ENCODE measurements around the gene FBXW5. TPM values are rescaled to one million over a fixed set of nuclear protein-coding genes. Genes with fewer than 3 reads are reported as not detected.

Gene FBXW5
- total RNA-seq, 1 experiment from 2014 or later, result 152 TPM

DNA sequence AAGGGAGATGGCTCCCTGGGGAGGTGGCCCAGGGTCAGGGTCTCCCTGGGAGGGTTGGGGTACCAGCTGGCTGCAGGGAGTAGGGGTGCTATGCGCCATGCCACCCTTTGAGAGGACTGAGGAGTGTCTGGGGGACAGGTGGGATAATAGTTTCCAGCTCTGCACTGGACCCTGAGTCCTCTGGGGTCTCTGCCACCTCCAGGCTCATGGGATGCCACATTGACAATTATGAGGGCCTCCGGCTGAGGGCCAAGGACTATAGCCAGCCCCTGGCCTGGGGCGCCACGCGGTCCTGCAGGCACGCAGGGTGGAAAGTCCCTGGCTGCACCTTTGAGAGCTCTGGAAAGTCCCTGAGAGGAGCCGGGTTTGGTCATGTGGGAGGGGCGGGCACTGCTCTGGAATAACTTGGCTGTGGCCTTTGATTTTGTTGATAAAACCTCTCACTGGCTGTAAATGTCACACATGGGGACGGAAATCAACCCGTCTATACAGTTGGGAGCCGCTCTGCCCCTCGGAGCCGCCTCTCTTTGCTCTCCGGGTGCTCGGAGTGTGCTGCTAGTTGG, 42.2 kb downstream of the FBXW5 start:
- DNase-seq (ENCODE audit: low read depth), result peak; percentile 93
- in situ Hi-C loops (cut with HindIII; ENCODE audit: low pct_unique_long_range_greater_than_20kb, low sequenced_read_pairs), result no loop called here

DNA sequence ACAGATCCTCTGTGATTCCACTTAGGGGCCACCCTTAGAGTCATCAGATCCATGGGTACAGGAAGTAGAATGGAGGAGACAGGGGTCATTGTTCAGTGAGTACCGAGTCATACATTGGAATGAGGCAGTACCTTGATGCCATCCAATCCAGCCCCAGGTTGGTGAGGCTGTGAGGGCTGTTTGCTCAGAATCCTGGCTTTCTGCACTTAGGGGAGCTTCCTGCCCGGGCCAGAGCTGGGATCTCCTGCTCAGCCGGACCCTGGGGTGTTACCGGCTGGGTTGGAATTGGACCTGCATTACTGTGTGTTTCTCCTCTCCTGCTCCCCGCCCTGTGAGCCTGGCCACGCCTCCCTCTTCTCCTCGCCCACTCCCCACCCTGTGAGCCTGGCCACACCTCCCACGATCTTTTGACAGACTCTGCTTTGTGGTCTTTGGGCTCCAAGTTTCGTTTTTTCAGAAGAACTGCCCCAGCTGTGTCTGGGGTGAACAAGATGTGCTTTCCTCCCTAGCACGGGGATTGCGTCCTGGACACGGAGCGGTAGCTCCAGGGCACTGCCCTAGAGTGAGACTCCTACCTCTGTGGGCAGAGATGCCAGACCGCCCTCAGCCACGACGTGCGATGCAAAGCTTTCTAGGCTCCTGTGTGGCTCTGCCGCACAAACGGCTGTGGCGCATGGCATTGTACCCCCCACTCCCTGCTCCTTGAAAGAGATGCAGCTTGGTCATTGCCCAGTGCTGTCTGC, 42.9 kb downstream of the FBXW5 start:
- peak; percentile 91 for DNase-seq (ENCODE audit: low read depth)
- in situ Hi-C loops (cut with HindIII; ENCODE audit: low pct_unique_long_range_greater_than_20kb, low sequenced_read_pairs), result no loop called here

DNA sequence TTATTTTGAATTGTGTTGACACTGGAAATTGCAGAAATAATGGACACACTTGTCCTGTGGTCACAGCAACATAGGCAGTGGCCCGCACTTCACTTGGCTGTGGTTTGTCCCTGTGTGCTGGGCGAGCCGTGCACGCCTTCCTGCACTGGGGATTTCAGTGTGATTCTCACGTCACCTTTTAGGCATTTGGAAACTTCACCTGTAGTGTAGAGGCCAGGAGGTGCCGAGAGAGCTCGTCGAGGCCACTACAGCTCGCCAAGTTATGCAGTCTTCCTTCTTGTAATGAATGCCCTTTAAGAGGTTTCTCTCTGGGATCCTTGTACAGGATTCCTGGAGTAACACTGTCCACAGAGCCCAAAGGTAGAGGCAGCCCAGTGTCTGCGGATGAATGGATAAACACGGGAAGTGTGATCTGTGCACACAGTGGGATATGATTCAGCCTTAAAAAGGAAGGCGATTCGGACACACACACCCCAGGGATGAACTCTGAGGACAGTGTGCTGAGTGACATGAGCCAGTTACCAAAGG, 43.5 kb downstream of the FBXW5 start:
- DNase-seq (ENCODE audit: low read depth), result peak; percentile 80
- in situ Hi-C loops (cut with HindIII; ENCODE audit: low pct_unique_long_range_greater_than_20kb, low sequenced_read_pairs), result no loop called here

DNA sequence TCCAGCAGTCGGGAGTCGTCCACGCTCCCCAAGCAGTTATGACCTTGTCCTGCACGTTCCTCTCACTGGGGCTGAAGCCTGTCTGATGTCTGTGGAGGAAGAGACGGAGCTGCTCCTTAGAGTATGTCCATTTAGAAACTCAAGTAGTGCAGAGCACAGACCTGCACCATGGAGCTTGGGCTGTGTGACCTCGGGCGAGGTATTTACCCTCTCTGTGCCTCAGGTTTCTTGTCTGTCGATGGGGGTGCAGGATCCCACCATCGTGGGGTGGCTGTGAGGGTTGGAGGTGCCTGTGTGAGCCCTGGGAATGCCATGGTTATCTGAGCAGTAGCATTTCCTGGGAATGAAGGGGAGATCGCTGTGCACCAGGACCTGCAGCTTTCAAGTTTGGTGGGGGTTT, 44.0 kb downstream of the FBXW5 start:
- in situ Hi-C loops (cut with HindIII; ENCODE audit: low pct_unique_long_range_greater_than_20kb, low sequenced_read_pairs), result no loop called here
- no peak for DNase-seq (ENCODE audit: low read depth)

DNA sequence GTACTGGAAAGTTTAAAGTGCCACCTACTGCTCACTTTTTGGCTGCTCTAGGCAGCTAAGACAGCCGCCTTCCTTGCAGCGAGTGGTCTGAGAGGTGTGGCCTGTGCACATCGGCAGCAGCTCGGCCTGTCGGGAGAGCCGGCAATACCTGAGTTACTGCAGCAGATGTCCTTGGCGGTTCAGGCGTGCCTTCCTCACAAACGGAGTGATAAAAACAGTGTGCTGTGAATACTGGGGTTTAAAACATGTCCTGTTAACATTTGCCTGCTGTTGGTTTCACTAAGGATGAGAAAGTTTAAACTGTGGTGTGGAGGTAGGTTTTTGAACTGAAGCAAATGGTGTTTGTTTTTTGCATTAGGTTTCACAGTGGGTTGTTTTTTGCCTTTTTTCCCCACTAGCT, 45.3 kb downstream of the FBXW5 start:
- in situ Hi-C loops (cut with HindIII; ENCODE audit: low pct_unique_long_range_greater_than_20kb, low sequenced_read_pairs), result no loop called here
- DNase-seq (ENCODE audit: low read depth), result no peak

DNA sequence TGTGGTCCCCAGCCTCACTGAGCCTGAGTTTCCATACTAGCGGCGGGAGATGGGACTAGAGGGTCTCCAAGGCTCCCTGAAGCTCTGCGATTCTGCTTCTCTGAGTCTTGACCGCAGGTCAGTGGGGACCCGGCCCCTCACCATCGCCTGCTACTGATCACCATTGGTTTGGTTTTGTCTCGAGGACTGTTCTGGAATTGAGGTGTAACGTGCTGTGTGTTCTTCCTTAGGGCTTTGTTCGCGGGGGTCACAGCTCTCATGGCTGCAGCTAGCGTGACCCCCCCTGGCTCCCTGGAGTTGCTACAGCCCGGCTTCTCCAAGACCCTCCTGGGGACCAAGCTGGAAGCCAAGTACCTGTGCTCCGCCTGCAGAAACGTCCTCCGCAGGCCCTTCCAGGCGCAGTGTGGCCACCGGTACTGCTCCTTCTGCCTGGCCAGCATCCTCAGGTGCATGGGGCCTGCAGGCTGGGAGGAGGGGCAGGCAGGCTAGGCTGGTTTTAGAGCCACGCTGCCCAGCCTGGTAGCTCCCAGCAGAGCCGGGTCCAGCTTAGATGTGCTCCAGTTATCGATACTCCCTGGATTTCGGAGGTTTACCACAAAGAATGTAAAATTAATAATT, 45.9 kb downstream of the FBXW5 start:
- no peak for DNase-seq (ENCODE audit: low read depth)
- in situ Hi-C loops (cut with HindIII; ENCODE audit: low pct_unique_long_range_greater_than_20kb, low sequenced_read_pairs), result no loop called here

DNA sequence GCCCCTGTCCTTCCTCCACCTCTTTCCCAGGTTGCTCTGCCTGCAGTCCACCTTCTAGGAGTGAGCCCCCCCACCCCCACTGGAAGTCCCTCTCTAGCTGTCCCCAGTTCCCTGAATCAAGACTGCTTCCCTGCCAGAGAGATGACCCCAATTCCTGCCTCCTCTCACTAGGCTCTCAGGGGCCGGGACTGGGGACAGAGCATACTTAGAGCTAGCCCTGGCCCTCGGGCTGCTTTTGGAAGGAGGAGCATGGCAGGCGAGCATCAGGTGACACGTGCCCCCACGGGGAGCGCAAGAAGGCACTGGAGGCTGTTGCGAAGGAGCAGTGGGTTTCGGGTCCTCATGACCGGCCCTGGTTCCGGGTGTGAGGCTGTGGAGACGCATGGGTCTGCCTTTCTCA, 48.5 kb downstream of the FBXW5 start:
- no peak for DNase-seq (ENCODE audit: low read depth)
- in situ Hi-C loops (cut with HindIII; ENCODE audit: low pct_unique_long_range_greater_than_20kb, low sequenced_read_pairs), result no loop called here

DNA sequence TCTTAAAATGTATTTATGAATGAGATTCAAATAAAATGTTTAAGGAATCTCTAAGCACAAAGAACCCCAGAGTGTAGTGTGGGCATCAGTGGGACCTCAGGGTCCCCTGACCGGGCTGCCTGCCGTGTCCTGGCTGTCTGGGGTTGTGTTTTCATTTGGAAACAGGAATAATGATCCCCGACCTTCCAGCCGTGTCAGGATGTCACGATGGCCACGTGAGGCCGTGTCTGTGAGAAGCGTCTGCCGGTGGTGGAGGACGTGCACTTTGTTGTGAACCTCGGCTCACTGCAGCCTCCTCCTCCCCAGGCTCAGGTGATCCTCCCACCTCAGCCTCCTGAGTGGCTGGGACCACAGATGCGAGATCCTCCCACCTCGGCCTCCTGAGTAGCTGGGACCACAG, 53.9 kb downstream of the FBXW5 start:
- no peak for DNase-seq (ENCODE audit: low read depth)
- in situ Hi-C loops (cut with HindIII; ENCODE audit: low pct_unique_long_range_greater_than_20kb, low sequenced_read_pairs), result no loop called here

Other genes starting within 250 kb of the FBXW5 start
- 12.5 and 19.5 TPM in 2 replicates for gene DIPK1B, start 232.2 kb downstream of the FBXW5 start, total RNA-seq (2014; rRNA removed; shearing (Covaris generic); ENCODE audit: low replicate concordance)
- not detected in 2 replicates for gene LCN10, start 201.8 kb downstream of the FBXW5 start, total RNA-seq (2014; rRNA removed; shearing (Covaris generic); ENCODE audit: low replicate concordance)
- not detected in 2 replicates for gene LCN6, start 196.2 kb downstream of the FBXW5 start, total RNA-seq (2014; rRNA removed; shearing (Covaris generic); ENCODE audit: low replicate concordance)
- gene LCN8, start 186.5 kb downstream of the FBXW5 start, total RNA-seq (2014; rRNA removed; shearing (Covaris generic); ENCODE audit: low replicate concordance), result not detected in 2 replicates
- gene LCN15, start 180.2 kb downstream of the FBXW5 start, total RNA-seq (2014; rRNA removed; shearing (Covaris generic); ENCODE audit: low replicate concordance), result not detected in 2 replicates
- gene TMEM141, start 153.4 kb downstream of the FBXW5 start, total RNA-seq (2014; rRNA removed; shearing (Covaris generic); ENCODE audit: low replicate concordance), result 230 and 313 TPM in 2 replicates
- 1.1 TPM in 1 of 2 replicates, not detected in the other for gene CCDC183, start 148.4 kb downstream of the FBXW5 start, total RNA-seq (2014; rRNA removed; shearing (Covaris generic); ENCODE audit: low replicate concordance)
- 103 and 104 TPM in 2 replicates for gene RABL6, start 136.8 kb downstream of the FBXW5 start, total RNA-seq (2014; rRNA removed; shearing (Covaris generic); ENCODE audit: low replicate concordance)
- gene AJM1, start 102.3 kb downstream of the FBXW5 start, total RNA-seq (2014; rRNA removed; shearing (Covaris generic); ENCODE audit: low replicate concordance), result 1.3 and 1.7 TPM in 2 replicates
- gene PHPT1, start 95.3 kb downstream of the FBXW5 start, total RNA-seq (2014; rRNA removed; shearing (Covaris generic); ENCODE audit: low replicate concordance), result 125 and 127 TPM in 2 replicates
- gene MAMDC4, start 92.4 kb downstream of the FBXW5 start, total RNA-seq (2014; rRNA removed; shearing (Covaris generic); ENCODE audit: low replicate concordance), result 0.17 TPM in 2 replicates
- 460 and 494 TPM in 2 replicates for gene EDF1, start 78.4 kb downstream of the FBXW5 start, total RNA-seq (2014; rRNA removed; shearing (Covaris generic); ENCODE audit: low replicate concordance)
- gene TRAF2, start 58.2 kb downstream of the FBXW5 start, total RNA-seq (2014; rRNA removed; shearing (Covaris generic); ENCODE audit: low replicate concordance), result 61.9 and 67.0 TPM in 2 replicates
- not detected in 2 replicates for gene C8G, start 505 bp upstream of the FBXW5 start, total RNA-seq (2014; rRNA removed; shearing (Covaris generic); ENCODE audit: low replicate concordance)
- not detected in 2 replicates for gene LCN12, start 7.5 kb upstream of the FBXW5 start, total RNA-seq (2014; rRNA removed; shearing (Covaris generic); ENCODE audit: low replicate concordance)
- not detected in 2 replicates for gene PTGDS, start 32.8 kb upstream of the FBXW5 start, total RNA-seq (2014; rRNA removed; shearing (Covaris generic); ENCODE audit: low replicate concordance)
- not detected in 2 replicates for gene LCNL1, start 38.3 kb upstream of the FBXW5 start, total RNA-seq (2014; rRNA removed; shearing (Covaris generic); ENCODE audit: low replicate concordance)
- gene PAXX, start 47.7 kb upstream of the FBXW5 start, total RNA-seq (2014; rRNA removed; shearing (Covaris generic); ENCODE audit: low replicate concordance), result 129 and 137 TPM in 2 replicates
- not detected in 2 replicates for gene CLIC3, start 51.8 kb upstream of the FBXW5 start, total RNA-seq (2014; rRNA removed; shearing (Covaris generic); ENCODE audit: low replicate concordance)
- 19.0 and 23.5 TPM in 2 replicates for gene ABCA2, start 83.5 kb upstream of the FBXW5 start, total RNA-seq (2014; rRNA removed; shearing (Covaris generic); ENCODE audit: low replicate concordance)
- not detected in 2 replicates for gene FUT7, start 87.3 kb upstream of the FBXW5 start, total RNA-seq (2014; rRNA removed; shearing (Covaris generic); ENCODE audit: low replicate concordance)
- gene NPDC1, start 101.4 kb upstream of the FBXW5 start, total RNA-seq (2014; rRNA removed; shearing (Covaris generic); ENCODE audit: low replicate concordance), result 31.8 and 45.1 TPM in 2 replicates
- not detected in 2 replicates for gene ENTPD2, start 109.3 kb upstream of the FBXW5 start, total RNA-seq (2014; rRNA removed; shearing (Covaris generic); ENCODE audit: low replicate concordance)
- 51.2 and 55.0 TPM in 2 replicates for gene SAPCD2, start 125.8 kb upstream of the FBXW5 start, total RNA-seq (2014; rRNA removed; shearing (Covaris generic); ENCODE audit: low replicate concordance)
- 2.1 and 2.3 TPM in 2 replicates for gene UAP1L1, start 132.8 kb upstream of the FBXW5 start, total RNA-seq (2014; rRNA removed; shearing (Covaris generic); ENCODE audit: low replicate concordance)
- gene MAN1B1, start 142.2 kb upstream of the FBXW5 start, total RNA-seq (2014; rRNA removed; shearing (Covaris generic); ENCODE audit: low replicate concordance), result 52.2 and 79.4 TPM in 2 replicates
- gene DPP7, start 170.0 kb upstream of the FBXW5 start, total RNA-seq (2014; rRNA removed; shearing (Covaris generic); ENCODE audit: low replicate concordance), result 118 and 163 TPM in 2 replicates
- not detected in 2 replicates for gene GRIN1, start 194.4 kb upstream of the FBXW5 start, total RNA-seq (2014; rRNA removed; shearing (Covaris generic); ENCODE audit: low replicate concordance)
- gene LRRC26, start 225.3 kb upstream of the FBXW5 start, total RNA-seq (2014; rRNA removed; shearing (Covaris generic); ENCODE audit: low replicate concordance), result 1.8 and 3.0 TPM in 2 replicates
- not detected in 2 replicates for gene TMEM210, start 227.3 kb upstream of the FBXW5 start, total RNA-seq (2014; rRNA removed; shearing (Covaris generic); ENCODE audit: low replicate concordance)
- gene ANAPC2, start 243.8 kb upstream of the FBXW5 start, total RNA-seq (2014; rRNA removed; shearing (Covaris generic); ENCODE audit: low replicate concordance), result 38.2 and 94.6 TPM in 2 replicates
- gene SSNA1, start 243.9 kb upstream of the FBXW5 start, total RNA-seq (2014; rRNA removed; shearing (Covaris generic); ENCODE audit: low replicate concordance), result 163 and 166 TPM in 2 replicates